GM12878 (cell line): ENCODE data around the gene NEGR1. TPM values are rescaled to one million over a fixed set of nuclear protein-coding genes. Genes with fewer than 3 reads are reported as not detected.

Experiments
- ATAC-seq: fragments of 200-7000 bp; cut with Tn5 transposase; 3 replicates; pipeline ENCODE4 v1.9.1; 2020; ENCODE audit warnings: mild to moderate bottlenecking, moderate library complexity
- BruUV-seq: library from RNA; stranded (reverse); fragments of 400-500 nt; replicated peaks from 2 replicates; lab custom pipeline; 2021; lab: Mats Ljungman, UMichigan
- CTCF ChIA-PET: fragments of 300-600 bp; sonication (Branson Sonifier 250); formaldehyde crosslinking; extraction: SDS; loops from one replicate; lab custom pipeline; 2021; ENCODE audit warnings: inconsistent platforms; lab: Yijun Ruan, JAX
- POLR2A ChIA-PET: fragments of 350-600 bp; formaldehyde crosslinking; extraction: SDS; loops from one replicate; lab custom pipeline; 2021; ENCODE audit warnings: inconsistent platforms; lab: Charles Lee
- RAD21 ChIA-PET: fragments of 300-600 bp; sonication (Branson Sonifier 250); formaldehyde crosslinking; loops from one replicate; lab custom pipeline; 2023; ENCODE audit warnings: antibody characterized with exemption; ENCODE audit not compliant: unreplicated experiment; lab: Charles Lee
- SMC1A ChIA-PET: fragments of 300-600 bp; sonication (Branson Sonifier 250); formaldehyde crosslinking; loops from one replicate; lab custom pipeline; 2023; ENCODE audit not compliant: unreplicated experiment, uncharacterized antibody; lab: Charles Lee
- DNase-seq: peaks from one replicate; pipeline ENCODE4 v3.0.0-alpha.2; 2011; ENCODE audit warnings: low read depth, low spot score
- FAIRE-seq: peaks from 3 replicates; lab custom pipeline; 2011; peaks lifted over from hg19 to GRCh38; lab: Jason Lieb, UNC
- H2AFZ ChIP-seq: 2 replicates; pipeline ENCODE4 v1.6.0; 2011; ENCODE audit warnings: low read depth, low read length, control low read depth; ENCODE audit not compliant: control insufficient read depth
- H3K27ac ChIP-seq: 2 replicates; pipeline ENCODE4 v1.5.1; 2011; ENCODE audit warnings: control low read depth; ENCODE audit not compliant: control insufficient read depth, insufficient read depth
- H3K27me3 ChIP-seq, 2 experiments: replicated peaks in 1 of 2; 2 replicates each; pipeline versions ENCODE4 v1.6.0 to v1.6.1; 2011; ENCODE audit warnings: low read length in 1 of 2; ENCODE audit not compliant: control insufficient read depth in 2 of 2, insufficient read depth in 2 of 2
- H3K36me3 ChIP-seq, 2 experiments: 2 replicates each; pipeline ENCODE4 v1.5.1; 2011; ENCODE audit warnings: low read length in 1 of 2; ENCODE audit not compliant: control insufficient read depth in 2 of 2, insufficient read depth in 2 of 2
- H3K4me1 ChIP-seq: 2 replicates; pipeline ENCODE4 v1.6.1; 2011; ENCODE audit warnings: mild to moderate bottlenecking, low read length, moderate library complexity, mixed read lengths; ENCODE audit not compliant: control insufficient read depth, insufficient read depth
- H3K4me2 ChIP-seq: 2 replicates; pipeline ENCODE4 v1.6.0; 2011; ENCODE audit warnings: control low read depth; ENCODE audit not compliant: control insufficient read depth, insufficient read depth
- H3K4me3 ChIP-seq: fragments of 200-600 bp; sonication (generic); 2 replicates; pipeline ENCODE4 v1.5.1; 2016
- H3K79me2 ChIP-seq: 2 replicates; pipeline ENCODE4 v1.6.0; 2011; ENCODE audit warnings: low read length; ENCODE audit not compliant: control insufficient read depth, insufficient read depth
- H3K9ac ChIP-seq: 2 replicates; pipeline ENCODE4 v1.8.0; 2011; ENCODE audit warnings: low read length, control low read depth, mixed read lengths; ENCODE audit not compliant: control insufficient read depth, insufficient read depth
- H3K9me3 ChIP-seq: replicated peaks from 3 replicates; pipeline ENCODE4 v1.5.1; 2011; ENCODE audit warnings: mild to moderate bottlenecking, low read length; ENCODE audit not compliant: control insufficient read depth, insufficient read depth
- H4K20me1 ChIP-seq: 2 replicates; pipeline ENCODE4 v1.6.0; 2011; ENCODE audit not compliant: control insufficient read depth, insufficient read depth
- CHD4 ChIP-seq: fragments of 200-600 bp; sonication (generic); IDR thresholded peaks from 2 replicates; pipeline ENCODE4 v1.6.1; 2016; ENCODE audit warnings: mild to moderate bottlenecking
- DPF2 ChIP-seq: fragments of 450-650 bp; IDR thresholded peaks from 2 replicates; pipeline ENCODE4 v1.6.1; 2017; ENCODE audit warnings: mild to moderate bottlenecking
- EZH2 ChIP-seq: IDR thresholded peaks from 2 replicates; pipeline ENCODE4 v1.6.1; 2012; ENCODE audit warnings: low read depth, mild to moderate bottlenecking, control low read depth, inconsistent platforms, low read length, borderline replicate concordance; ENCODE audit not compliant: control insufficient read depth
- FOXK2 ChIP-seq: fragments of 450-650 bp; IDR thresholded peaks from 2 replicates; pipeline ENCODE4 v1.6.1; 2017; ENCODE audit warnings: mild to moderate bottlenecking, moderate library complexity
- HDAC2 ChIP-seq: fragments of 200-600 bp; sonication (generic); IDR thresholded peaks from 2 replicates; pipeline ENCODE4 v1.6.1; 2017
- HDGF ChIP-seq: fragments of 450-650 bp; IDR thresholded peaks from 2 replicates; pipeline ENCODE4 v1.6.1; 2016; ENCODE audit warnings: antibody characterized with exemption
- IRF5 ChIP-seq: fragments of 450-650 bp; IDR thresholded peaks from 2 replicates; pipeline ENCODE4 v1.6.1; 2017; ENCODE audit warnings: borderline replicate concordance
- NR2C1 ChIP-seq: fragments of 450-650 bp; IDR thresholded peaks from 2 replicates; pipeline ENCODE4 v1.6.1; 2017; ENCODE audit warnings: antibody characterized with exemption, mild to moderate bottlenecking, moderate library complexity
- PAX8 ChIP-seq: fragments of 450-650 bp; IDR thresholded peaks from 2 replicates; pipeline ENCODE4 v1.6.1; 2017; ENCODE audit warnings: mild to moderate bottlenecking, moderate library complexity
- PML ChIP-seq: IDR thresholded peaks from 2 replicates; pipeline ENCODE4 v1.6.1; 2012; ENCODE audit warnings: low read length, inconsistent platforms
- RFX5 ChIP-seq: IDR thresholded peaks from 2 replicates; pipeline ENCODE4 v1.6.1; 2011; ENCODE audit warnings: low read depth, low read length, improper control_type of control experiment
- SIX5 ChIP-seq: IDR thresholded peaks from 2 replicates; pipeline ENCODE4 v1.6.1; 2011; ENCODE audit warnings: mild to moderate bottlenecking, low read depth, low read length, moderate library complexity; ENCODE audit not compliant: severe bottlenecking
- SREBF2 ChIP-seq: IDR thresholded peaks from 2 replicates; pipeline ENCODE4 v1.6.1; 2012; ENCODE audit warnings: mild to moderate bottlenecking, low read length
- TAF1 ChIP-seq: IDR thresholded peaks from 2 replicates; pipeline ENCODE4 v1.6.1; 2011; ENCODE audit warnings: mild to moderate bottlenecking, low read depth, low read length, borderline replicate concordance
- ZBED1 ChIP-seq: IDR thresholded peaks from 2 replicates; pipeline ENCODE4 v1.6.1; 2016; ENCODE audit warnings: borderline replicate concordance
- in situ Hi-C: fragments of 300-500 bp; cut with MboI; formaldehyde crosslinking; loops from 9 replicates; pipeline ENCODE4 v1.14.3; 2018; ENCODE audit warnings: mixed read lengths
- intact Hi-C: fragments of 100-400 bp; cut with micrococcal nuclease; formaldehyde crosslinking; loops from one replicate; pipeline ENCODE4 v1.14.2; 2022; ENCODE audit not compliant: unreplicated experiment
- polyA plus RNA-seq, 11 experiments: library from polyadenylated mRNA; depleted of rRNA in 4 of 11; unstranded in 6 of 11; stranded (reverse) in 5 of 11; fragments of >200 nt; fragmentation: Nextera tagmentation in 4 of 11; fragmentation: Illumina TruSeq in 1 of 11; extraction: Ambion mirVana in 4 of 11; extraction: Trizol in 1 of 11; gene quantifications; 1 replicate in 1 of 11; 2 replicates in 10 of 11; pipeline versions ENCODE4 v1.2.1 to v1.2.3, GENCODE V29; 2011 to 2016; ENCODE audit warnings: inconsistent platforms in 2 of 11, missing spikeins in 2 of 11, low read depth in 1 of 11
- total RNA-seq, 4 experiments: library from RNA; depleted of rRNA in 3 of 4; stranded (reverse); fragments of >200 nt in 3 of 4; fragmentation: Illumina TruSeq in 1 of 4; extraction: Trizol in 1 of 4; gene quantifications; 2 replicates each; pipeline versions ENCODE4 v1.2.1 to v1.2.3, GENCODE V29; 2013 to 2021
- TF ChIP-seq, protein P1 (sequence below): fragments of 450-650 bp; IDR thresholded peaks from 2 replicates; pipeline ENCODE4 v1.6.1; 2014; ENCODE audit warnings: mild to moderate bottlenecking

NEGR1 gene
- total and polyA plus RNA-seq, 10 of the 15 experiments (the other 5 are each of a cell fraction or from before 2014, with no cell fraction given), result under 0.01 to 0.03 (median 0.01) TPM; not detected in 7

GRCh38 chr1:72075425-72075824, 206.9 kb downstream of the NEGR1 start:
- in situ Hi-C loops (no loop called here), intact Hi-C loops (no loop called here)
- no peak overlapping the region for H3K4me2 ChIP-seq
- H3K79me2 ChIP-seq, result no peaks in the 10 kb centered on the region
- POLR2A ChIA-PET, result no interaction called here
- H3K27me3 ChIP-seq, result no peaks in the 10 kb centered on the region
- FAIRE-seq (no peak), DNase-seq (no peak), ATAC-seq (no peak)
- no peaks in the 10 kb centered on the region for H3K4me1 ChIP-seq
- H3K36me3 ChIP-seq, result no peaks in the 10 kb centered on the region
- CTCF ChIA-PET, result interaction anchor here (1.6 kb wide), 1 partner anchor 37 kb away, joined by 5 read pairs; no protein-coding TSS in a partner anchor
- H3K4me3 ChIP-seq, result no peak overlapping the region
- H3K9me3 ChIP-seq, result no peaks in the 10 kb centered on the region
- H3K9ac ChIP-seq, result no peak overlapping the region
- H4K20me1 ChIP-seq, result no peaks in the 10 kb centered on the region
- SMC1A ChIA-PET, result no interaction called here
- H2AFZ ChIP-seq, result no peak overlapping the region
- TF ChIP-seq HDAC2 (no peak), DPF2 (no peak), SREBF2 (no peak), ZBED1 (no peak), EZH2 (no peak), TAF1 (no peak), CHD4 (no peak), PAX8 (no peak), PML (no peak), NR2C1 (no peak), IRF5 (no peak), FOXK2 (no peak), RFX5 (no peak), SIX5 (no peak), HDGF (no peak)
- TF ChIP-seq, protein P1, sequence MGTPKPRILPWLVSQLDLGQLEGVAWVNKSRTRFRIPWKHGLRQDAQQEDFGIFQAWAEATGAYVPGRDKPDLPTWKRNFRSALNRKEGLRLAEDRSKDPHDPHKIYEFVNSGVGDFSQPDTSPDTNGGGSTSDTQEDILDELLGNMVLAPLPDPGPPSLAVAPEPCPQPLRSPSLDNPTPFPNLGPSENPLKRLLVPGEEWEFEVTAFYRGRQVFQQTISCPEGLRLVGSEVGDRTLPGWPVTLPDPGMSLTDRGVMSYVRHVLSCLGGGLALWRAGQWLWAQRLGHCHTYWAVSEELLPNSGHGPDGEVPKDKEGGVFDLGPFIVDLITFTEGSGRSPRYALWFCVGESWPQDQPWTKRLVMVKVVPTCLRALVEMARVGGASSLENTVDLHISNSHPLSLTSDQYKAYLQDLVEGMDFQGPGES, result no peak
- no TSS peak for BruUV-seq
- RAD21 ChIA-PET, result no interaction called here
- H3K27ac ChIP-seq, result no peak overlapping the region
